Endothelial cell (in vitro differentiated cells): ENCODE measurements around the gene RPS27A. TPM values are rescaled to one million over a fixed set of nuclear protein-coding genes. Genes with fewer than 3 reads are reported as not detected.
"Not testable (repeated sequence)": the region's sequence is repeated elsewhere in the genome, so short reads cannot be mapped to it uniquely, and the experiment has no call there.

Experiments
- DNase-seq: peaks from one replicate; pipeline ENCODE4 v3.0.0; 2021; ENCODE audit warnings: low spot score
- H3K27ac Mint-ChIP-seq: one replicate; pipeline ENCODE4 v1.8.0; 2021; ENCODE audit warnings: mixed read lengths, inconsistent platforms; ENCODE audit not compliant: unreplicated experiment
- H3K27me3 Mint-ChIP-seq: one replicate; pipeline ENCODE4 v1.8.0; 2021; ENCODE audit warnings: mild to moderate bottlenecking, moderate library complexity, mixed read lengths, inconsistent platforms; ENCODE audit not compliant: unreplicated experiment
- H3K36me3 Mint-ChIP-seq: one replicate; pipeline ENCODE4 v1.8.0; 2021; ENCODE audit warnings: mild to moderate bottlenecking, low read depth, mixed read lengths, inconsistent platforms; ENCODE audit not compliant: unreplicated experiment
- H3K4me1 Mint-ChIP-seq: one replicate; pipeline ENCODE4 v1.8.0; 2021; ENCODE audit warnings: mild to moderate bottlenecking, mixed read lengths, inconsistent platforms; ENCODE audit not compliant: unreplicated experiment
- H3K4me3 Mint-ChIP-seq: one replicate; pipeline ENCODE4 v1.8.0; 2021; ENCODE audit warnings: mild to moderate bottlenecking, mixed read lengths, inconsistent platforms; ENCODE audit not compliant: unreplicated experiment
- H3K9me3 Mint-ChIP-seq: one replicate; pipeline ENCODE4 v1.8.0; 2021; ENCODE audit warnings: mixed read lengths, inconsistent platforms; ENCODE audit not compliant: unreplicated experiment
- total RNA-seq: library from RNA; stranded (reverse); fragmentation: NEBNext Ultra II Directional; extraction: Animal tissue kit (Norgen Biotek cat#: 25700); gene quantifications from one replicate; pipeline ENCODE4 v1.2.1, GENCODE V29; 2021; ENCODE audit not compliant: unreplicated experiment
- TF ChIP-seq, protein P1 (sequence below): fragments of 200-600 bp; sonication (generic); IDR thresholded peaks from one replicate; pipeline ENCODE4 v1.5.0; 2021; ENCODE audit warnings: antibody characterized with exemption; ENCODE audit not compliant: unreplicated experiment

Gene RPS27A
- total RNA-seq, 1 donor from 2014 or later, result 1,292 TPM

DNA sequence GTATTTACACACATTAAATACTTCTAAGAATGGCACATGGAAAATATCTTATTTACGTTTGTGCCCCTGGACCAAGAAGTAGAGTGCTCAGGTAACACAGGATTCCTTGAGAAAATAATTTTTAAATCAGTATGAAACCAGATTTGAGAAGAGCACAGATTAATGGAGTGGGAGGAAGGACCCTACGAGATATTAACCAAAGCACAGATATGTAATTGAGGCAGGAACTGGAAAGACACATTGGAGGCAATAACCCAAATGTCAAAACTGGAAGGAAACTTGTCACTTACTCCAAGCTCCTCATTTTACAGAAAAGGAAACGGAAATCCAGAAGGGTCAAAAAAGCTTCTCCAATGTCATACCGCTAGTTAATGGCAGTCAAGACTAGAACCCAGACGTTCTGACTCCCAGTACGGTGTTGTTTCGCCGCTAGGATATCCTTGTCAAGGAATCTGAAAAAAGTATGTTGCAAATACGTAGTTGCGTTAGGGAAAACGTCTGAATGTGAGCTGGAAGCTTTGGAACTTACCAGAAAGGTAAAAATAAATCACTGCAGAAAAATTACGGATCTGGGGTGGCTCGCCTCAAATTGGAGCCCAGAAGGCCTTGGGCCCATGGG, 35.9 kb downstream of the RPS27A start:
- Mint-ChIP-seq H3K36me3 (no peaks in the 10 kb centered on the region), H3K4me3 (peak overlapping the region; percentile 93), H3K4me1 (peaks cover 10% of the 10 kb centered on the region), H3K9me3 (no peaks in the 10 kb centered on the region), H3K27ac (peak overlapping the region; percentile 95), H3K27me3 (peaks cover 9% of the 10 kb centered on the region)
- no peak for DNase-seq
- TF ChIP-seq, protein P1, sequence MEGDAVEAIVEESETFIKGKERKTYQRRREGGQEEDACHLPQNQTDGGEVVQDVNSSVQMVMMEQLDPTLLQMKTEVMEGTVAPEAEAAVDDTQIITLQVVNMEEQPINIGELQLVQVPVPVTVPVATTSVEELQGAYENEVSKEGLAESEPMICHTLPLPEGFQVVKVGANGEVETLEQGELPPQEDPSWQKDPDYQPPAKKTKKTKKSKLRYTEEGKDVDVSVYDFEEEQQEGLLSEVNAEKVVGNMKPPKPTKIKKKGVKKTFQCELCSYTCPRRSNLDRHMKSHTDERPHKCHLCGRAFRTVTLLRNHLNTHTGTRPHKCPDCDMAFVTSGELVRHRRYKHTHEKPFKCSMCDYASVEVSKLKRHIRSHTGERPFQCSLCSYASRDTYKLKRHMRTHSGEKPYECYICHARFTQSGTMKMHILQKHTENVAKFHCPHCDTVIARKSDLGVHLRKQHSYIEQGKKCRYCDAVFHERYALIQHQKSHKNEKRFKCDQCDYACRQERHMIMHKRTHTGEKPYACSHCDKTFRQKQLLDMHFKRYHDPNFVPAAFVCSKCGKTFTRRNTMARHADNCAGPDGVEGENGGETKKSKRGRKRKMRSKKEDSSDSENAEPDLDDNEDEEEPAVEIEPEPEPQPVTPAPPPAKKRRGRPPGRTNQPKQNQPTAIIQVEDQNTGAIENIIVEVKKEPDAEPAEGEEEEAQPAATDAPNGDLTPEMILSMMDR, result no peak

DNA sequence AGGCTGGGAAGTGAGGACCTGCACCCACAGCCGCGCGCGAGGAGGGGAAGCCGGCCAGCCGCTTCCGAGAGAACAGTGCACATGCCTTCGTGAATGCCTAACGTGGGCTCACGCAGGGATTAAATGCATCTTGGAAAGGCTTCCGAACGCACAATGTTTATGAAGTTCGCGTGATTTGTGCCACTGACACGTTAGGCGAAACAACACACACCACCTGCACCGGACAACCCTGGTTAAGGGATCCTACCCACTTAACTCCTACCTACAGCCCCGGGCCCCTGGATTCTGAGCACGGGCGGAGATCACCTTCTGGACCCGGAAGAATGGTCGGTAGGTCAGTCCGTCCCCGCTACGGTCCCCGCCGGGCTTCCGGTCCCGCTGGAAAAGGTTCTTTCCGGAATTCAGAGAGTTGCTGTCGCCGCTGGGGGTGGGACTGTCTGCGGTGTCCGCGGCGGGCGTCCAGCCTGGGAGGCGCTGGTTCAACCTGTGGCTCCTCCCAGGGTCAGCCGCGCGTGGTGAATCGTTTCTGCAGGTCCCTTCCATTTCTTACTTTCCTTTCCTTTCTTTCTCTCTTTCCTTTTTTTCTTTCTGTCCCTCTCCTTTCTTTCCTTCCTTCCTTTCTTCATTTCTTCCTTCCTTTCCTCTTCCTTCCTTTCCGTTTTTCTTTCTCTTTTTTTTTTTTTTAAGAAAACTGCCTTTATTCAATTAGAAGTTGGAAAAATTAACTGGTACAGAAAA, 36.6 kb downstream of the RPS27A start, which contains the start of gene MTIF2:
Gene MTIF2 (minus strand): TSS at position 325 of the 738 bp plus-strand sequence. CDS start 5,373 bp downstream, outside the sequence.
- H3K4me1 Mint-ChIP-seq, result peaks cover 10% of the 10 kb centered on the region
- no peaks in the 10 kb centered on the region for H3K36me3 Mint-ChIP-seq
- peak within 1 kb of the TSS; percentile 93 for H3K4me3 Mint-ChIP-seq
- peak within 1 kb of the TSS; percentile 95 for H3K27ac Mint-ChIP-seq
- DNase-seq, result peak; percentile 91
- TF ChIP-seq, protein P1, result no peak
- peaks cover 9% of the 10 kb centered on the region for H3K27me3 Mint-ChIP-seq
- H3K9me3 Mint-ChIP-seq, result no peaks in the 10 kb centered on the region

DNA sequence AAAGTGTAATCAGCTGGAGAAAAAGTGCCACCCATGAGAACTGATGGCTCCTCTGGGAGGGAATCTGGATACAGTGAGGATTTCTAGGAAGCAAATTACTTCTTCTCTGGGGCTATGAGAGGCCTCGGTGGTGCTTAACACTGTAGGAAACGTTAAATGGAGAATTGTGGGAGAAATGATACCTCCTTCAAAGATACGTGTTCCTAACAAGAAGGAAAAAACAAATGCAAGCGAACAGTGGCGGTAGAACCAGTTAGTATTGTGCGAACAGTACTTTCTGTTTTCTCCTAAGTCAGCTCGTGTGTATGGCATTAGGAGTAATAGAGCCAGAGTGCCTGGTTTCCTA, 37.1 kb downstream of the RPS27A start:
- TF ChIP-seq, protein P1, result no peak
- Mint-ChIP-seq H3K4me1 (peaks cover 10% of the 10 kb centered on the region), H3K9me3 (no peaks in the 10 kb centered on the region), H3K4me3 (peak overlapping the region; percentile 93), H3K27ac (peak overlapping the region; percentile 95), H3K36me3 (no peaks in the 10 kb centered on the region), H3K27me3 (peaks cover 9% of the 10 kb centered on the region)
- no peak for DNase-seq

DNA sequence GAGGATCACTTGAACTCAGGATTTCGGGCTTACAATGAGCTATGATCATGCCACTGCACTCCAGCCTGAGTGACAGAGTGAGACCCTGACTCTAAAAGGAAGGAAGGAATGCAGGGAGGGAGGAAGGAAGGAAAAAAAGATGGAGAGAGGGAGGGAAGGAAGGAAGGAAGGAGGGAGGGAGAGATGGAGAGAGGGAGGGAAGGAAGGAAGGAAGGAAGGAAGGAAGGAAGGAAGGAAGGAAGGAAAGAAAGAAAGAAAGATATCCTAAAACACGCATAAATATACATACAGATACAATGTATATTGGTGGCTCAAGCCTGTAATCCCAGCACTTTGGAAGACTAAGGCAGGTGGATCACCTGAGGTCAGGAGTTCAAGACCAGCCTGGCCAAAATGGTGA, 41.9 kb downstream of the RPS27A start:
- not testable (repeated sequence) for H3K36me3 Mint-ChIP-seq, H3K27ac Mint-ChIP-seq, H3K4me3 Mint-ChIP-seq, H3K27me3 Mint-ChIP-seq, H3K4me1 Mint-ChIP-seq, H3K9me3 Mint-ChIP-seq, DNase-seq

DNA sequence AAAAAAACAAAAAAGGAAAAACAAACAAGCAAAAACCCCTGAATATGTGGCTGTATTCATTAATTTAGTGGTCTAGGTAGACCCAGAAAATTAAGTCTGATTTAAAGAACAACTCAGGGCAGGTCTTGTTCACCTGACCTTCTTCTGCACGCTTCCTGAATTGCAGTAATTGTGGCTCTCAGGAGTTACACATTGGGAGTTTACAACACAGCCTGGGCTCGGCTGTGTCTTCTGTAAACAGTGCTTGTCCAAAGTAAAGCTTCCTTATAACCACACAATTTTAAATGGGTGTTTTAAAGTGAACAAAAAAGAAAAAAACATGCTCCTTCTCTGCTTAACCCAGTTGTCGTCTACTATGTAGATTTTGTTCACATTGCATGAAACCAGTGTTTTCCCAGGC, 44.8 kb downstream of the RPS27A start:
- no peak overlapping the region for H3K27ac Mint-ChIP-seq
- TF ChIP-seq, protein P1, result no peak
- no peaks in the 10 kb centered on the region for H3K9me3 Mint-ChIP-seq
- DNase-seq, result no peak
- peaks cover 17% of the 10 kb centered on the region for H3K4me1 Mint-ChIP-seq
- H3K27me3 Mint-ChIP-seq, result peaks cover 3% of the 10 kb centered on the region
- no peaks in the 10 kb centered on the region for H3K36me3 Mint-ChIP-seq
- no peak overlapping the region for H3K4me3 Mint-ChIP-seq

DNA sequence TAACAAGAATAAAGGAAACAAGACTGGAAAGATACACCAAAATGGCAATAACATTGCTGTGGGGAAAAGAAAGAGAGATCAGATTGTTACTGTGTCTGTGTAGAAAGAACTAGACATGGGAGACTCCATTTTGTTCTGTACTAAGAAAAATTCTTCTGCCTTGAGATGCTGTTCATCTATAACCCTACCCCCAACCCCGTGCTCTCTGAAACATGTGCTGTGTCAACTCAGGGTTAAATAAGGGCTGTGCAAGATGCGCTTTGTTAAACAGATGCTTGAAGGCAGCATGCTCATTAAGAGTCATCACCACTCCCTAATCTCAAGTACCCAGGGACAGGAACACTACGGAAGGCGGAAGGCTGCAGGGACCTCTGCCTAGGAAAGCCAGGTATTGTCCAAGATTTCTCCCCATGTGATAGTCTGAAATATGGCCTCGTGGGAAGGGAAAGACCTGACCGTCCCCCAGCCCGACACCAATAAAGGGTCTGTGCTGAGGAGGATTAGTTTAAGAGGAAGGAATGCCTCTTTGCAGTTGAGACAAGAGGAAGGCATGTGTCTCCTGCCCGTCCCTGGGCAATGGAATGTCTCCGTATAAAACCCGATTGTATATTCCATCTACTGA, 46.8 kb downstream of the RPS27A start:
- peak overlapping the region; percentile 15 for H3K27ac Mint-ChIP-seq
- H3K36me3 Mint-ChIP-seq, H3K27me3 Mint-ChIP-seq, H3K9me3 Mint-ChIP-seq, DNase-seq: not testable (repeated sequence)
- H3K4me3 Mint-ChIP-seq, result peak overlapping the region; percentile 2
- peaks cover 26% of the 10 kb centered on the region for H3K4me1 Mint-ChIP-seq

DNA sequence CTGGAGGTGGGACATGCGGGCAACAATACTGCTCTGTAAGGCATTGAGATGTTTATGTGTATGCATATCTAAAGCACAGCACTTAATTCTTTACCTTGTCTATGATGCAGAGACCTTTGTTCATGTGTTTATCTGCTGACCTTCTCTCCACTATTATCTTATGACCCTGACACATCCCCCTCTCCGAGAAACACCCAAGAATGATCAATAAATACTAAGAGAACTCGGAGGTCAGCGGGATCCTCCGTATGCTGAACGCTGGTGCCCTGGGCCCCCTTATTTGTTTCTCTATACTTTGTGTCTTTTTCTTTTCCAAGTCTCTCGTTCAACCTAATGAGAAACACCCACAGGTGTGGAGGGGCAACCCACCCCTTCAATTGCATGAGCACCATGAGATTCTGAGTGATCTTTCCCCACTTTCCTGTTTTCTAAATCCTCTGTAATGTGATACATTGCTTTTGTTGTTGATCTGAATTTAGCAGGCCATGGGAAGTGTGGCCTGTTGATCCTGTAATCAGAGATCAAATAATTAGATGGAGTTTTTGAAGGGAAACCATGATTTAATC, 47.5 kb downstream of the RPS27A start:
- not testable (repeated sequence) for H3K9me3 Mint-ChIP-seq, H3K4me3 Mint-ChIP-seq, H3K27me3 Mint-ChIP-seq, DNase-seq, H3K36me3 Mint-ChIP-seq
- peaks cover 26% of the 10 kb centered on the region for H3K4me1 Mint-ChIP-seq
- H3K27ac Mint-ChIP-seq, result peak overlapping the region; percentile 64
